Smooth muscle cell (in vitro differentiated cells): ENCODE results near the gene GBX2. TPM values are rescaled to one million over a fixed set of nuclear protein-coding genes. Genes with fewer than 3 reads are reported as not detected.

Source experiments
- DNase-seq: peaks from one replicate; lab custom pipeline; 2025; ENCODE audit not compliant: unreplicated experiment; lab: John Stamatoyannopoulos, UW
- H2AFZ ChIP-seq: fragments of 200-600 bp; sonication (generic); 2 replicates; pipeline ENCODE4 v1.6.0; 2016; ENCODE audit warnings: antibody characterized with exemption, low read depth, mild to moderate bottlenecking
- H3F3A ChIP-seq: fragments of 200-600 bp; sonication (generic); 2 replicates; pipeline ENCODE4 v1.6.0; 2017; ENCODE audit warnings: antibody characterized with exemption, low read depth
- H3K27ac ChIP-seq: fragments of 200-600 bp; sonication (generic); 2 replicates; pipeline ENCODE4 v1.5.1; 2016; ENCODE audit warnings: low read depth, mild to moderate bottlenecking
- H3K27me3 ChIP-seq: fragments of 200-600 bp; sonication (generic); 2 replicates; pipeline ENCODE4 v1.6.1; 2016; ENCODE audit warnings: low read depth, mild to moderate bottlenecking
- H3K36me3 ChIP-seq: fragments of 200-600 bp; sonication (generic); 2 replicates; pipeline ENCODE4 v1.5.1; 2016; ENCODE audit warnings: low read depth
- H3K4me1 ChIP-seq: fragments of 200-600 bp; sonication (generic); 2 replicates; pipeline ENCODE4 v1.5.1; 2016; ENCODE audit warnings: low read depth
- H3K4me2 ChIP-seq: fragments of 200-600 bp; sonication (generic); 2 replicates; pipeline ENCODE4 v1.6.0; 2016; ENCODE audit warnings: mild to moderate bottlenecking
- H3K4me3 ChIP-seq: fragments of 200-600 bp; sonication (generic); 2 replicates; pipeline ENCODE4 v1.5.1; 2016; ENCODE audit warnings: mild to moderate bottlenecking
- H3K79me2 ChIP-seq: fragments of 200-600 bp; sonication (generic); 2 replicates; pipeline ENCODE4 v1.6.0; 2016; ENCODE audit warnings: low read depth, mild to moderate bottlenecking
- H3K9ac ChIP-seq: fragments of 200-600 bp; sonication (generic); 2 replicates; pipeline ENCODE4 v1.6.0; 2016; ENCODE audit warnings: low read depth
- H3K9me3 ChIP-seq: fragments of 200-600 bp; sonication (generic); replicated peaks from 2 replicates; pipeline ENCODE4 v1.5.1; 2016; ENCODE audit warnings: low read depth
- H4K20me1 ChIP-seq: fragments of 200-600 bp; sonication (generic); 2 replicates; pipeline ENCODE4 v1.6.0; 2016; ENCODE audit warnings: low read depth
- CTCF ChIP-seq: fragments of 200-600 bp; sonication (generic); IDR thresholded peaks from 2 replicates; pipeline ENCODE4 v1.5.1; 2017; ENCODE audit warnings: borderline replicate concordance, mild to moderate bottlenecking, antibody characterized with exemption; ENCODE audit not compliant: insufficient read depth, poor library complexity, severe bottlenecking
- WGBS: methylation state at CpG from one replicate; pipeline ENCODE4 v1.1.7; 2016; ENCODE audit warnings: low lambda C conversion rate; 5-methylcytosine and 5-hydroxymethylcytosine counted together
- polyA plus RNA-seq: library from polyadenylated mRNA; unstranded; fragments of >200 nt; fragmentation: Nextera tagmentation; extraction: Ambion mirVana; gene quantifications from 2 replicates; pipeline ENCODE4 v1.2.1, GENCODE V29; 2016
- total RNA-seq: library from RNA; depleted of rRNA; stranded (reverse); fragments of >200 nt; gene quantifications from 2 replicates; pipeline ENCODE4 v1.2.3, GENCODE V29; 2014

GBX2 gene
- total and polyA plus RNA-seq, 2 experiments from 2014 or later, result not detected

- no peak overlapping the region for H3K4me2 ChIP-seq
- no peaks in the 10 kb centered on the region for H3K9me3 ChIP-seq
- no peak overlapping the region for H3K4me3 ChIP-seq
- no peak for TF ChIP-seq CTCF
- WGBS, result 98% methylated on average over 16 of the region's 16 CpGs
- no peaks in the 10 kb centered on the region for H3K36me3 ChIP-seq
- H4K20me1 ChIP-seq, result no peaks in the 10 kb centered on the region
- no peaks in the 10 kb centered on the region for H3K27me3 ChIP-seq
- H3K4me1 ChIP-seq, result no peaks in the 10 kb centered on the region
- H2AFZ ChIP-seq, result no peak overlapping the region
- H3K27ac ChIP-seq, result no peak overlapping the region
- DNase-seq, result no peak
- no peaks in the 10 kb centered on the region for H3F3A ChIP-seq
- H3K9ac ChIP-seq, result no peak overlapping the region
- H3K79me2 ChIP-seq, result no peaks in the 10 kb centered on the region
Observed at GRCh38 chr2:236125541-236125940, 42.6 kb downstream of the GBX2 start.

GRCh38 chr2:236124182-236124893 lies 43.8 kb downstream of the GBX2 start:
- Histone ChIP-seq H3K27me3 (no peaks in the 10 kb centered on the region), H3K4me3 (no peak overlapping the region), H3K4me2 (no peak overlapping the region), H3K79me2 (no peaks in the 10 kb centered on the region), H3K9me3 (no peaks in the 10 kb centered on the region), H2AFZ (no peak overlapping the region), H3K9ac (no peak overlapping the region), H3K4me1 (no peaks in the 10 kb centered on the region), H3K27ac (no peak overlapping the region), H3K36me3 (no peaks in the 10 kb centered on the region), H3F3A (no peaks in the 10 kb centered on the region), H4K20me1 (no peaks in the 10 kb centered on the region)
- no peak for DNase-seq
- WGBS, result 97% methylated on average over 28 of the region's 30 CpGs
- no peak for TF ChIP-seq CTCF

- Histone ChIP-seq H3K4me3 (no peak overlapping the region), H3K4me1 (no peaks in the 10 kb centered on the region), H3K36me3 (no peaks in the 10 kb centered on the region), H3K9ac (no peak overlapping the region), H2AFZ (no peak overlapping the region), H3K9me3 (no peaks in the 10 kb centered on the region), H3K4me2 (no peak overlapping the region), H3K79me2 (no peaks in the 10 kb centered on the region), H3F3A (no peaks in the 10 kb centered on the region), H3K27ac (no peak overlapping the region), H3K27me3 (no peaks in the 10 kb centered on the region), H4K20me1 (no peaks in the 10 kb centered on the region)
- TF ChIP-seq CTCF, result no peak
- WGBS, result 98% methylated on average over 19 of the region's 19 CpGs
- DNase-seq, result no peak
Observed at GRCh38 chr2:236123716-236124115, 44.5 kb downstream of the GBX2 start.

- H3K9me3 ChIP-seq, result no peaks in the 10 kb centered on the region
- no peak overlapping the region for H3K27ac ChIP-seq
- no peak overlapping the region for H3K4me3 ChIP-seq
- no peaks in the 10 kb centered on the region for H3K79me2 ChIP-seq
- H4K20me1 ChIP-seq, result no peaks in the 10 kb centered on the region
- DNase-seq, result no peak
- H3K27me3 ChIP-seq, result no peaks in the 10 kb centered on the region
- H2AFZ ChIP-seq, result no peak overlapping the region
- no peak for TF ChIP-seq CTCF
- WGBS, result 81% methylated on average over 3 of the region's 3 CpGs
- H3F3A ChIP-seq, result no peaks in the 10 kb centered on the region
- H3K9ac ChIP-seq, result no peak overlapping the region
- no peak overlapping the region for H3K4me2 ChIP-seq
- H3K4me1 ChIP-seq, result peaks cover 8% of the 10 kb centered on the region
- H3K36me3 ChIP-seq, result no peaks in the 10 kb centered on the region
Observed at GRCh38 chr2:236122236-236122635, 46.0 kb downstream of the GBX2 start.
